Aorta (tissue), 5 donors: ENCODE results near the gene NFIX. TPM values are rescaled to one million over a fixed set of nuclear protein-coding genes. Genes with fewer than 3 reads are reported as not detected.
"Not testable (repeated sequence)": the region's sequence is repeated elsewhere in the genome, so short reads cannot be mapped to it uniquely, and the experiment has no call there.

ENCODE experiments used
- ATAC-seq: fragments of 200-7000 bp; cut with Tn5 transposase; one replicate; pipeline ENCODE4 v1.9.1; 2022; ENCODE audit warnings: moderate library complexity; ENCODE audit not compliant: low FRiP score
- DNase-seq, 2 donors: peaks; one replicate each; pipeline ENCODE4 v3.0.0-alpha.2; 2020
- H3K27ac ChIP-seq, 2 donors: one replicate each; pipeline ENCODE4 v1.5.1; 2013; ENCODE audit warnings: low read length in 2 of 2, mild to moderate bottlenecking in 2 of 2, moderate library complexity in 2 of 2, control low read depth in 1 of 2, inconsistent platforms in 1 of 2, low read depth in 1 of 2
- H3K27me3 ChIP-seq, 2 donors: one replicate each; pipeline ENCODE4 v1.6.1; 2013; ENCODE audit warnings: control low read depth in 1 of 2, low read length in 1 of 2, mild to moderate bottlenecking in 1 of 2, moderate library complexity in 1 of 2; ENCODE audit not compliant: insufficient read depth in 2 of 2, control insufficient read depth in 1 of 2
- H3K36me3 ChIP-seq, 2 donors: one replicate each; pipeline ENCODE4 v1.6.1; 2013; ENCODE audit warnings: control low read depth in 1 of 2, low read length in 1 of 2, mild to moderate bottlenecking in 1 of 2; ENCODE audit not compliant: insufficient read depth in 2 of 2, control insufficient read depth in 1 of 2
- H3K4me1 ChIP-seq, 2 donors: one replicate each; pipeline ENCODE4 v1.6.1; 2013; ENCODE audit warnings: low read length in 2 of 2, control low read depth in 1 of 2, mild to moderate bottlenecking in 1 of 2, moderate library complexity in 1 of 2; ENCODE audit not compliant: insufficient read depth in 2 of 2, control insufficient read depth in 1 of 2
- H3K4me3 ChIP-seq, 2 donors: one replicate each; pipeline ENCODE4 v1.5.1; 2013; ENCODE audit warnings: low read length in 2 of 2, control low read depth in 1 of 2, mild to moderate bottlenecking in 1 of 2
- H3K9me3 ChIP-seq: one replicate; pipeline ENCODE4 v1.6.1; 2013; ENCODE audit warnings: mild to moderate bottlenecking, low read length; ENCODE audit not compliant: control insufficient read depth
- WGBS, 2 donors: extraction: QIAGEN DNeasy Blood & Tissue Kit; methylation state at CpG; one replicate each; pipeline ENCODE4 v1.1.7; 2013; 5-methylcytosine and 5-hydroxymethylcytosine counted together
- intact Hi-C, 2 donors: fragments of 100-400 bp; cut with DNase I; formaldehyde crosslinking; loops; one replicate each; pipeline versions ENCODE4 v1.14.2 to v1.15.0; 2022
- polyA plus RNA-seq, 2 donors: library from polyadenylated mRNA; stranded (reverse); fragments of 200-250 nt; gene quantifications; one replicate each; pipeline ENCODE4 v1.2.3, GENCODE V29; 2013
- total RNA-seq, 2 donors: library from RNA; stranded (reverse); fragmentation: NEBNext Ultra II Directional; extraction: Animal tissue kit (Norgen Biotek cat#: 25700); gene quantifications; one replicate each; pipeline ENCODE4 v1.2.1, GENCODE V29; 2021
- donor health status: healthy with polysubstance abuse.
- donor health status: Bipolar disorder and iron deficiency.
- donor health status: DM: no; HTN: no; CAD: no.
- donor health status: DM: no; HTN: no; CAD: no.
- donor health status: DM: yes; HTN: yes; CAD: no.

The NFIX gene
- total and polyA plus RNA-seq, 4 donors = 45.5 to 327 (median 117) TPM

DNA sequence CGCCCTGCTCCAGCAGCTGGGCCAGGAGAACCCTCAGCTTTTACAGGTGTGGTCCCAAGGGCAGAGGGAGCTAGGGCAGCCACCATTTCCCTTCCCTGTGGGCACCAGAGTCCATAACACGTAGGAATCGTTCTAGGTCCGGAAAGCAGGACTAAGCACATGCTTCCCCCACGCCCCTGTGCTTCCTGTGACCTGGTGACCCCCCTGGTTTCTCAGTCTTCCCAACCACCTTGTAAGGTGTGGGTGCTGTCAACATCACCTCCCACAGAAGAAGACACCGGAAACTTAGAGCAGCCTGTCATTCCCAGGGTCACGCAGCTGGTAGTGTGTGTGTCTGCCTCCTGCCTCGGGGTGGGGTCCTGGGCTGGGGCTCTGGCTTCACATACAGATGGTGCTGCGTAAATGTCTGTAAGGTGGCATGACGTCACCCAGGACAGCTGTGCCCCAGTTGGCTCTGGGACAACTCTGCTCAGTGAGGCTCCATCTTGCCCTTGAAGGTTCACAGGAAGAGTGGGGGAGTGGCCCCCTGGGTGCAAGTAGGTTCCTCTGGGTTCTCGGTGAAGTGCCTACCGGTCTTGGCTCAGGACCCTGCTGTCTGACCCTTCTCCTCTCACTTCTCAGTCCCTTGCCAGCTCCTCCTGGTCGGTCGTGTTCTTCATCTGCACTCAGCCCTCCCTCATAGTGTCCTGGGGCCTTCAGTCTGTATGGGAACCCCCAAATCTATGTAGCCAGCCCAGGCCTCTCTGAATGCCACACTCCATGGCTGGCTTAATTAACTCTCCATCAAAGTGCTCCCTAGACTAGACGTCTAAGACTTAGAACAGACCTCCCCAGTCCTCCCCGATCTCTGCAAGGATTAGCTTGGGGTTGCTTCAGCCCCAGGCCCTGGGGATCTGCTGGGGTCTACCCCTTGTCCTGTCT lies 45.7 kb upstream of the NFIX start:
- intact Hi-C loops = no loop called here
- H3K4me3 ChIP-seq = no peak overlapping the region
- no peaks in the 10 kb centered on the region for H3K4me1 ChIP-seq
- ATAC-seq = no peak
- H3K27me3 ChIP-seq = no peaks in the 10 kb centered on the region
- peaks cover 0 to 13% of the 10 kb centered on the region in 2 donors for H3K36me3 ChIP-seq
- H3K27ac ChIP-seq = no peak overlapping the region
- DNase-seq = no peak
- H3K9me3 ChIP-seq = no peaks in the 10 kb centered on the region
- WGBS, 2 donors = 77 to 78% methylated on average over 16 of the region's 16 CpGs

DNA sequence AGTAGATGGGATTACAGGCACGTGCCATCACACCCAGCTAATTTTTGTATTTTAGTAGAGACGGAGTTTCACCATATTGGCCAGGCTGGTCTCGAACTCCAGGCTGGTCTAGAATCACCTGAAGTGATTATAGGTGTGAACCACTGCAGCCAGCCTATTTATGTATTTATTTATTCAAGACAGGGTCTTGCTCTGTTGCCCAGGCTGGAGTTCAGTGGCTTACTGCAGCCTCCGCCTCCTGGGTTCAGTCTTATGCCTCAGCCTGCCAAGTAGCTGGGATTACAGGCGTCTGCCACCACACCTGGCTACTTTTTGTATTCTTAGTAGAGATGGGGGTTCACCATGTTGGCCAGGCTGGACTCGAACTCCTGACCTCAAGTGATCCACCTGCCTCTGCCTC lies 43.2 kb upstream of the NFIX start:
- intact Hi-C loops, H3K4me1 ChIP-seq, H3K4me3 ChIP-seq, ATAC-seq, H3K27me3 ChIP-seq, H3K9me3 ChIP-seq, DNase-seq, H3K27ac ChIP-seq: not testable (repeated sequence)
- H3K36me3 ChIP-seq = peaks cover 0 to 13% of the 10 kb centered on the region in 2 donors
- 79 to 84% methylated on average over 6 of the region's 6 CpGs for WGBS, 2 donors

DNA sequence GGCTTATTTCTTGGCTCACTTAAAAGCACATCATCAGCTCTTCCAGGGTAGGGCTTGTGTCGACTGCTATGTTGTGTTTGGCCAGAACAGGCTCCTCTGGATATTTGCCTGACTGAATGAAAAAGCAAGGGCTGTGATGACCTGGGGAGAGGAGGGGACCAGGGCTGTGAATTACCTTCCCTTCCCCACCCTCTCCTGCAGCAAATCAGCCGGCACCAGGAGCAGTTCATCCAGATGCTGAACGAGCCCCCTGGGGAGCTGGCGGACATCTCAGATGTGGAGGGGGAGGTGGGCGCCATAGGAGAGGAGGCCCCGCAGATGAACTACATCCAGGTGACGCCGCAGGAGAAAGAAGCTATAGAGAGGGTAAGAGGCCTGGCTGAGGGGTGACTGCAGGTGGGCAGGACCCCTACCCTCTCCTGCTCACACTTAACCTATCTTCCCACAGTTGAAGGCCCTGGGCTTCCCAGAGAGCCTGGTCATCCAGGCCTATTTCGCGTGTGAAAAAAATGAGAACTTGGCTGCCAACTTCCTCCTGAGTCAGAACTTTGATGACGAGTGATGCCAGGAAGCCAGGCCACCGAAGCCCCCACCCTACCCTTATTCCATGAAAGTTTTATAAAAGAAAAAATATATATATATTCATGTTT lies 42.7 kb upstream of the NFIX start:
- Histone ChIP-seq H3K4me1 (no peaks in the 10 kb centered on the region), H3K4me3 (no peak overlapping the region), H3K27me3 (no peaks in the 10 kb centered on the region), H3K9me3 (no peaks in the 10 kb centered on the region), H3K27ac (peak overlapping the region; percentile 7 to 69), H3K36me3 (peaks cover 0 to 13% of the 10 kb centered on the region in 2 donors)
- ATAC-seq (peak; percentile 49), DNase-seq (peak; percentile 68 to 86)
- WGBS, 2 donors = 22 to 36% methylated on average over 12 of the region's 12 CpGs
- intact Hi-C loops = no loop called here

DNA sequence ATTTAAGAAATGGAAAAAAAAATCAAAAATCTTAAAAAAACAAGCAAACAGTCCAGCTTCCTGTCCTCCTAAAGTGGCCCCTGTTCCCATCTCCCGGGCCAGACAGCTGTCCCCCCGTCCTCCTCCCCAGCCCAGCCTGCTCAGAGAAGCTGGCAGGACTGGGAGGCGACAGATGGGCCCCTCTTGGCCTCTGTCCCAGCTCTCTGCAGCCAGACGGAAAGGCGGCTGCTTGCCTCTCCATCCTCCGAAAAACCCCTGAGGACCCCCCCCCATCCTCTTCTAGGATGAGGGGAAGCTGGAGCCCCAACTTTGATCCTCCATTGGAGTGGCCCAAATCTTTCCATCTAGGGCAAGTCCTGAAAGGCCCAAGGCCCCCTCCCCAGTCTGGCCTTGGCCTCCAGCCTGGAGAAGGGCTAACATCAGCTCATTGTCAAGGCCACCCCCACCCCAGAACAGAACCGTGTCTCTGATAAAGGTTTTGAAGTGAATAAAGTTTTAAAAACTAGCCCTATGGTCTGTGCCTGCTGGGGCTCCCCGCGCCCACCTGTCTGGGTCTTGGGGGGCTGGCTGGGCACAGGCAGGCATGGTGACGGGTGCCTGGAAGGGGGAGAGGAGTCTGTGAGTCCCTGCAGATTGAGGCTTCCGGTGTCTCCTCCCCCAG lies 42.0 kb upstream of the NFIX start:
- Histone ChIP-seq H3K36me3 (peaks cover 0 to 12% of the 10 kb centered on the region in 2 donors), H3K9me3 (no peaks in the 10 kb centered on the region), H3K4me1 (no peaks in the 10 kb centered on the region), H3K27ac (peak overlapping the region; percentile 33 to 97), H3K4me3 (no peak overlapping the region), H3K27me3 (no peaks in the 10 kb centered on the region)
- DNase-seq (peak; percentile 73 to 87), ATAC-seq (no peak)
- intact Hi-C loops = no loop called here
- WGBS, 2 donors = 20 to 24% methylated on average over 11 of the region's 11 CpGs

DNA sequence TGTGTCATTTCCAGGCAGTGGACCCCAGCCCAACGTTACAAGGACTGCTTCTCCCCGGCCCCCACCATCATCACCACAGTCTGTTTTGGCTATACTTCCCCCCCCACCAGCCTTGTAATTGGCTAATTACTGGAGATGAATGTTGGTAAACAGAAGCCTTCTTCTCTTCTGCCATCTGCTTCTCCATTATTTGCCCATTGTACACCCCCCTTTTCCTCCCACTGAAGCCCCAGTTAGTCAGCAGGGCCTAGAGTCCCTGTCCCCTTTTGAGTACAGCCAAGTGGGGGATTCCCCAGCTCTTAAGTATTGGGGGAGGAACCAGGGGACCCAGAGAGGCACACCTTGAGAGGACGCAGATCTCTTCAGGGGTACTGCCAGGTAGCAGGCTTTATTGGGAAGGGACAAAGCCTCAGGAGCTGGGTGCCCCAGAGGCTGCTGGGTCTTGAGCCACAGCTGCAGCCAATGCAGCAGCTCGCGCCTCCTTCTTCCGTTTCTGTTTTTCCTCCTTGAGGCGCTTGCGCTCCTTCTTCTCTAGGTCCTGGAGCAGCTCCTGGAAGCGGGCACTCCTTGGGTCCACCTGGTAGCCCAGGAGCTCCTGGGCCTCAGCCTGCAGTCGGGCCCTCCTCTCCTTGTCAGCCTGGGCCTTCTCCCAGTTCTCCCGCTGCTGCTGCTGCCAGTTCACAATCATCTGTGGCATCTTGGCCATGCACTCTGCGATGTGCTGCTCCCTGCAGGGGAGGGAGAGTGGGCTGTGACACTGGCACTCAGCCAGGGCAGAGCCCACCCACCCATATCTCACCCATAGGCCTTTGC lies 41.3 kb upstream of the NFIX start:
- Histone ChIP-seq H3K4me1 (no peaks in the 10 kb centered on the region), H3K27ac (peak overlapping the region; percentile 33 to 97), H3K4me3 (no peak overlapping the region), H3K36me3 (peaks cover 0 to 9% of the 10 kb centered on the region in 2 donors), H3K9me3 (no peaks in the 10 kb centered on the region), H3K27me3 (no peaks in the 10 kb centered on the region)
- ATAC-seq = no peak
- intact Hi-C loops = no loop called here
- WGBS, 2 donors = 45 to 55% methylated on average over 11 to 12 of the region's 12 CpGs
- DNase-seq = no peak

DNA sequence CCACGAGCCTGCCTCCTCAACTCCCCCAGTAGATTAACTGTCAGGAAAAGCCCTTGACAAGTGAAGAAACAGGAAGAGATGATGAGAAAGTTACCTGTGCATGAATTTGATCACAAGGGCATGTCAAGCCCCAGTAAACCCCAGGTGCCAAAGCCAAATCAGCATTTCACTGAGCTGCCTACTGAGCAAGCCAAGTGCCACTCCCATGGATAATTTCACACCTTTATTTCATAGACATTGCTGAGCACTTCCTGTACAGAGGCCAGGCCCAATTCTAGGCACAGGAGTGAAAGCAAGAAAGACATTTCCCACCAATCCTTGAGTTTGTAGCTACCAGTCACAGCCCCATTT lies 40.7 kb upstream of the NFIX start:
- Histone ChIP-seq H3K27me3 (no peaks in the 10 kb centered on the region), H3K4me1 (no peaks in the 10 kb centered on the region), H3K4me3 (no peak overlapping the region), H3K27ac (peak overlapping the region in 1 of 2 donors; percentile 28), H3K9me3 (no peaks in the 10 kb centered on the region), H3K36me3 (peaks cover 0 to 4% of the 10 kb centered on the region in 2 donors)
- ATAC-seq = no peak
- intact Hi-C loops = no loop called here
- WGBS, 2 donors = 11 to 13% methylated on average over 1 of the region's 1 CpG
- DNase-seq = no peak

DNA sequence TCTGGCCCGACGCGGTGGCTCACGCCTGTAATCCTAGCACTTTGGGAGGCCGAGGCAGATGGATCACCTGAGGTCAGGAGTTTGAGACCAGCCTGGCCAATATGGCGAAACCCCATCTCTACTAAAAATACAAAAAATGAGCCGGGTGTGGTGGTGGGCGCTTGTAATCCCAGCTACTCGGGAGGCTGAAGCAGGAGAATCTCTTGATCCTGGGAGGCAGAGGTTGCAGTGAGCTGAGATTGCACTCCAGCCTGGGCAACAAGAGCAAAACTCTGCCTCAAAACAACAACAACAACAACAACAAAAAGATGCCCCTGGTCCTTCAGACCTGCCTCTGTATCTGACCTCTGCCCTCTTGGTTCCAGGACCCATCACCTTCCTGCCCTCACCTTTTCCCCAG lies 39.7 kb upstream of the NFIX start:
- H3K36me3 ChIP-seq, DNase-seq, H3K4me1 ChIP-seq, intact Hi-C loops, H3K9me3 ChIP-seq, H3K27ac ChIP-seq, ATAC-seq, H3K4me3 ChIP-seq, H3K27me3 ChIP-seq: not testable (repeated sequence)
- 91 to 92% methylated on average over 9 of the region's 9 CpGs for WGBS, 2 donors

DNA sequence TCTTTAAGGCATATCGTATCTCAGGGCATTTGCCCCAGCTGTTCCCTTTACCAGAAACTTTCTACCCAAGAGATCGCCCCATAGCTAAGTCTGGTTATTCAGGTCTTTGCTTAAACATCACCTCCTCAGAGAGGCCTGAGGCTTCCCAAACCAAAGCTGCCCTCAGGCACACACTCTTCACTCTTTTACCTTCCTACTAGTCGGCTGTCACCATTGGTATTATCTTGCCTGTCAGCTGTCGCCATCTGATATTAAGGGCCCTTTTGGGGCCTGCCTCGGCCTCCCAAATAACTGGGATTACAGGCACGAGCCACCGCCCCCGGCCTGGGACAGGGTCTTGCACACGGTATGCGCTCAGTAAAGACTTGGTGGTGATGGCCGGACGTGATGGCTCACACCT lies 39.3 kb upstream of the NFIX start:
- no peaks in the 10 kb centered on the region for H3K27me3 ChIP-seq
- peaks cover 0 to 2% of the 10 kb centered on the region in 2 donors for H3K36me3 ChIP-seq
- H3K4me1 ChIP-seq = no peaks in the 10 kb centered on the region
- intact Hi-C loops = no loop called here
- no peaks in the 10 kb centered on the region for H3K9me3 ChIP-seq
- DNase-seq (no peak), ATAC-seq (no peak)
- no peak overlapping the region for H3K27ac ChIP-seq
- no peak overlapping the region for H3K4me3 ChIP-seq
- WGBS, 2 donors = 65 to 66% methylated on average over 12 of the region's 12 CpGs
